ENCODE measurements around the gene SLC13A3.

The SLC13A3 gene

DNA sequence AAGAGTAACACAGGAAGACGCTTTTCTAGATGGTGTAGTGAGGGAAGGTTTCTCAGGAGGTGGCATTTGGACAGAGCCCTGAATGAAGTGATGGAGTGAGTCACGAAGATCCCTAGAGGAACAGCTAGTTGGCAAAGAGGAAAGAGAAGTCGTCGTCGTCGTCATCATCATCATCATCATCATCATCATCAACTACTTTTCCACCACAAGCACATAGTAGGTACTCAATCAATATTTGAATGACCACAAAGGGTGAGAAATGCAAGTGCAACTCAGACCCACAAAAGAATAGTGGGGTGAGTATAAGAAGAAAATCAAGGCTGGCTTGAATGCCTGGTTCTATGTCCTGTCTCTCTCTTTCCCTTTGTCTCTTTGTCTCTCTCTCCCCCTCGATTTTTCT, 72.5 kb downstream of the SLC13A3 start:
- H3K27me3 ChIP-seq (ENCODE audit: insufficient read depth, poor library complexity, severe bottlenecking), result no peaks in the 10 kb centered on the region
- TF ChIP-seq, protein P1, sequence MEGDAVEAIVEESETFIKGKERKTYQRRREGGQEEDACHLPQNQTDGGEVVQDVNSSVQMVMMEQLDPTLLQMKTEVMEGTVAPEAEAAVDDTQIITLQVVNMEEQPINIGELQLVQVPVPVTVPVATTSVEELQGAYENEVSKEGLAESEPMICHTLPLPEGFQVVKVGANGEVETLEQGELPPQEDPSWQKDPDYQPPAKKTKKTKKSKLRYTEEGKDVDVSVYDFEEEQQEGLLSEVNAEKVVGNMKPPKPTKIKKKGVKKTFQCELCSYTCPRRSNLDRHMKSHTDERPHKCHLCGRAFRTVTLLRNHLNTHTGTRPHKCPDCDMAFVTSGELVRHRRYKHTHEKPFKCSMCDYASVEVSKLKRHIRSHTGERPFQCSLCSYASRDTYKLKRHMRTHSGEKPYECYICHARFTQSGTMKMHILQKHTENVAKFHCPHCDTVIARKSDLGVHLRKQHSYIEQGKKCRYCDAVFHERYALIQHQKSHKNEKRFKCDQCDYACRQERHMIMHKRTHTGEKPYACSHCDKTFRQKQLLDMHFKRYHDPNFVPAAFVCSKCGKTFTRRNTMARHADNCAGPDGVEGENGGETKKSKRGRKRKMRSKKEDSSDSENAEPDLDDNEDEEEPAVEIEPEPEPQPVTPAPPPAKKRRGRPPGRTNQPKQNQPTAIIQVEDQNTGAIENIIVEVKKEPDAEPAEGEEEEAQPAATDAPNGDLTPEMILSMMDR (IDR thresholded peaks at IDR 0.05; ENCODE audit: insufficient read depth, low read length), result no peak
- TF ChIP-seq GABPA (IDR thresholded peaks at IDR 0.05; ENCODE audit: low read depth) (no peak), POLR2AphosphoS5 (IDR thresholded peaks at IDR 0.05; ENCODE audit: low read depth) (no peak), SPI1 (IDR thresholded peaks at IDR 0.05; ENCODE audit: borderline replicate concordance, low read depth) (no peak)
- TF ChIP-seq, protein P2, sequence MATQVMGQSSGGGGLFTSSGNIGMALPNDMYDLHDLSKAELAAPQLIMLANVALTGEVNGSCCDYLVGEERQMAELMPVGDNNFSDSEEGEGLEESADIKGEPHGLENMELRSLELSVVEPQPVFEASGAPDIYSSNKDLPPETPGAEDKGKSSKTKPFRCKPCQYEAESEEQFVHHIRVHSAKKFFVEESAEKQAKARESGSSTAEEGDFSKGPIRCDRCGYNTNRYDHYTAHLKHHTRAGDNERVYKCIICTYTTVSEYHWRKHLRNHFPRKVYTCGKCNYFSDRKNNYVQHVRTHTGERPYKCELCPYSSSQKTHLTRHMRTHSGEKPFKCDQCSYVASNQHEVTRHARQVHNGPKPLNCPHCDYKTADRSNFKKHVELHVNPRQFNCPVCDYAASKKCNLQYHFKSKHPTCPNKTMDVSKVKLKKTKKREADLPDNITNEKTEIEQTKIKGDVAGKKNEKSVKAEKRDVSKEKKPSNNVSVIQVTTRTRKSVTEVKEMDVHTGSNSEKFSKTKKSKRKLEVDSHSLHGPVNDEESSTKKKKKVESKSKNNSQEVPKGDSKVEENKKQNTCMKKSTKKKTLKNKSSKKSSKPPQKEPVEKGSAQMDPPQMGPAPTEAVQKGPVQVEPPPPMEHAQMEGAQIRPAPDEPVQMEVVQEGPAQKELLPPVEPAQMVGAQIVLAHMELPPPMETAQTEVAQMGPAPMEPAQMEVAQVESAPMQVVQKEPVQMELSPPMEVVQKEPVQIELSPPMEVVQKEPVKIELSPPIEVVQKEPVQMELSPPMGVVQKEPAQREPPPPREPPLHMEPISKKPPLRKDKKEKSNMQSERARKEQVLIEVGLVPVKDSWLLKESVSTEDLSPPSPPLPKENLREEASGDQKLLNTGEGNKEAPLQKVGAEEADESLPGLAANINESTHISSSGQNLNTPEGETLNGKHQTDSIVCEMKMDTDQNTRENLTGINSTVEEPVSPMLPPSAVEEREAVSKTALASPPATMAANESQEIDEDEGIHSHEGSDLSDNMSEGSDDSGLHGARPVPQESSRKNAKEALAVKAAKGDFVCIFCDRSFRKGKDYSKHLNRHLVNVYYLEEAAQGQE (IDR thresholded peaks at IDR 0.05; ENCODE audit: insufficient replicate concordance, low read depth), result no peak
- DNase-seq (ENCODE audit: low read depth in 1 of 2, low spot score in 1 of 2), result no peak
- H3K27ac ChIP-seq (replicated peaks), result no peak overlapping the region
- H3K4me3 ChIP-seq (replicated peaks; ENCODE audit: insufficient read depth, low read length), result no peak overlapping the region

DNA sequence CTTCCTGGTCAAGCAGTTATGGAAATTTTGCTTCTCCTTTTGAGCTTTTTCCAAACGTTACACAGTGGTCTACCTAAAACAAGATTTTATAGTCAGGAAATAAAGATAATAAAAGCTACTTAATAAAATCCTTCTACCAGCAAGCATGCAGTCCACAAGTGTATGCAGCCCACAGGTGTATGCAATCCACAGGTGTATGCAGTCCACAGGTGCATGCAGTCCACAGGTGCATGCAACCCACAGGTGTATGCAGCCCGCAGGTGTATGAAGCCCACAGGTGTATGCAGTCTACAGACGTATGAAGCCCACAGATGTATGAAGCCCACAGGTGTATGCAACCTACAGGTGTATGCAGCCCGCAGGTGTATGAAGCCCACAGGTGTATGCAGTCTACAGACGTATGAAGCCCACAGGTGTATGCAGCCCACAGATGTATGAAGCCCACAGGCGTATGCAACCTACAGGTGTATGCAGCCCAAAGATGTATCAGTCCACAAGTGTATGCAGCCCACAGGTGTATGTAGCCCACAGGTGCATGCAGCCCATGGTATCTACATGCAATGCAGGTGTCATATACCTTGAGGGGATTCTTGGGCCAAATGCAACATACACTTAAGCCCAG, 74.4 kb downstream of the SLC13A3 start:
- H3K27me3 ChIP-seq (ENCODE audit: insufficient read depth, poor library complexity, severe bottlenecking), result no peaks in the 10 kb centered on the region

DNA sequence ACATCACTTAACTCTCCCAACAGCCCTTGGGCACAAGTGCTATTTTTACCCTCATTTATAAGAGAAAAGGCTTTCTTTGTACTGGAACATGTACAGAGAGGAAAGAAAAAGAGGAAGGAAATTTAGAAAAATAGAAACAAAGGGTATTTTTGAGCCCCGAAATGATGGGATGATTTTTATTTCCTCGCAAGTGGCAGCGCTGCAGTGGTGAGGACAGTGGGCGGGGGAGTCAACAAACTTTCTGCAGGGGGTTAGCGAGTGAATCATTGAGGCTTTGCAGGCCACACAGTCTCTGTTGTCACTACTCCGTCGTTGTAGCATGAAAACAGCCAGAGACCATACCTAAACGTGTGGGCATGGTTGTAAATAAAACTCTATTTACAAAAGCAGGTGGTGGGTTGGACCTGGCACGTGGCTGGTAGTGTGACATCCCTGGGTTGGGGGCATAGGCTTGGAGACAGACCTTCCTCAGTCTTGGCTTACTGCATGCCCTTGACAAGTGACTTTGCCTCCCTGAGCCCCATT, 75.3 kb downstream of the SLC13A3 start:
- Histone ChIP-seq H3K27me3 (ENCODE audit: insufficient read depth, poor library complexity, severe bottlenecking) (no peaks in the 10 kb centered on the region), H3K27ac (replicated peaks) (no peak overlapping the region), H3K4me3 (replicated peaks; ENCODE audit: insufficient read depth, low read length) (no peak overlapping the region)
- DNase-seq (ENCODE audit: low read depth in 1 of 2, low spot score in 1 of 2), result no peak
- TF ChIP-seq SPI1 (IDR thresholded peaks at IDR 0.05; ENCODE audit: borderline replicate concordance, low read depth), result no peak
- TF ChIP-seq, protein P1 (IDR thresholded peaks at IDR 0.05; ENCODE audit: insufficient read depth, low read length), result no peak
- TF ChIP-seq, protein P2 (IDR thresholded peaks at IDR 0.05; ENCODE audit: insufficient replicate concordance, low read depth), result no peak
- TF ChIP-seq GABPA (IDR thresholded peaks at IDR 0.05; ENCODE audit: low read depth), result no peak

More for the DNA sequence above, 74.4 kb downstream of the SLC13A3 start:
- no peak for DNase-seq (ENCODE audit: low read depth in 1 of 2, low spot score in 1 of 2)
- TF ChIP-seq, protein P2 (IDR thresholded peaks at IDR 0.05; ENCODE audit: insufficient replicate concordance, low read depth), result no peak
- TF ChIP-seq GABPA (IDR thresholded peaks at IDR 0.05; ENCODE audit: low read depth) (no peak), POLR2AphosphoS5 (IDR thresholded peaks at IDR 0.05; ENCODE audit: low read depth) (no peak), SPI1 (IDR thresholded peaks at IDR 0.05; ENCODE audit: borderline replicate concordance, low read depth) (no peak)
- TF ChIP-seq, protein P1 (IDR thresholded peaks at IDR 0.05; ENCODE audit: insufficient read depth, low read length), result no peak
- Histone ChIP-seq H3K27ac (replicated peaks) (no peak overlapping the region), H3K4me3 (replicated peaks; ENCODE audit: insufficient read depth, low read length) (no peak overlapping the region)

Data from HL-60 (cell line).